Measurements from ENCODE around the gene IFIT3.

DNA sequence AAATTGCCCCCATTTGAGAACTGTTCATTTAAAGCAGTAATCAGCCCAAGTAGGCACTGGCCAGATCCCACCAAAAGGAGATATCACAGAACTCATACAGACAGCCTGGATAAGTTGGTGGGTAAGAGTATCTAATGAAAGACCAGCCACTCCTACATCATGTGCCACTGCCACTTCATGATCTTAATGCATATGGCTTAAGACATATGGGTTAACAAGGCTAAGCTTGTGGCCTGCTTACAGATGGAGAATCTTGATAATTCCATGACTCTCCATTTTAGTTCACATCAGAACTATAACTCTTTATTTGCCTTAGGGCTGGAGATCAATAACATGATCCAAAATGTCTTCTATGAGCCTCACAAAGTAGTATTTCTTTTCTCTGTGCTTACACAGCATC lies 43.3 kb downstream of the IFIT3 start:
- TF ChIP-seq EZH2 (IDR thresholded peaks at IDR 0.05; ENCODE audit: insufficient read depth, poor library complexity, severe bottlenecking), result no peak
- no peak for TF ChIP-seq EZH2phosphoT487 (IDR thresholded peaks at IDR 0.05; ENCODE audit: insufficient read depth, low read depth)
